HFFc6 (cell line): ENCODE measurements around the gene ZNF639. TPM values are rescaled to one million over a fixed set of nuclear protein-coding genes. Genes with fewer than 3 reads are reported as not detected.

Source experiments
- DNase-seq: peaks from one replicate; pipeline ENCODE4 v3.0.0-alpha.2; 2018
- H3K27ac Mint-ChIP-seq: 2 replicates; pipeline ENCODE4 v1.8.0; 2020; ENCODE audit warnings: mild to moderate bottlenecking, mixed read lengths
- H3K27me3 Mint-ChIP-seq: 2 replicates; pipeline ENCODE4 v1.8.0; 2021; ENCODE audit warnings: mild to moderate bottlenecking, moderate library complexity, mixed read lengths; ENCODE audit not compliant: insufficient read depth
- H3K36me3 Mint-ChIP-seq: 2 replicates; pipeline ENCODE4 v1.8.0; 2021; ENCODE audit warnings: low read depth, mixed read lengths
- H3K4me1 Mint-ChIP-seq: 2 replicates; pipeline ENCODE4 v1.8.0; 2020; ENCODE audit warnings: low read depth, mixed read lengths
- H3K4me3 Mint-ChIP-seq: 2 replicates; pipeline ENCODE4 v1.8.0; 2020; ENCODE audit warnings: mild to moderate bottlenecking, moderate library complexity, mixed read lengths
- H3K9me3 Mint-ChIP-seq: 2 replicates; pipeline ENCODE4 v1.8.0; 2020; ENCODE audit warnings: mild to moderate bottlenecking, mixed read lengths
- total RNA-seq, 6 experiments: library from RNA; stranded (reverse); fragmentation: NEBNext Ultra II Directional; extraction: Animal tissue kit (Norgen Biotek cat#: 25700); gene quantifications; 2 replicates in 1 of 6; 3 replicates in 5 of 6; pipeline ENCODE4 v1.2.3, GENCODE V29; 2021
- TF ChIP-seq, protein P1 (sequence below): fragments of 200-600 bp; sonication (generic); IDR thresholded peaks from 2 replicates; pipeline ENCODE4 v1.5.0; 2021; ENCODE audit warnings: antibody characterized with exemption, mild to moderate bottlenecking

Gene ZNF639
- total RNA-seq, 6 experiments from 2014 or later, result 24.9 to 32.8 (median 29.0) TPM

- Mint-ChIP-seq H3K36me3 (no peaks in the 10 kb centered on the region), H3K27ac (no peak overlapping the region), H3K4me1 (peaks cover 10% of the 10 kb centered on the region), H3K9me3 (no peaks in the 10 kb centered on the region), H3K4me3 (no peak overlapping the region), H3K27me3 (peaks cover 21% of the 10 kb centered on the region)
- no peak for DNase-seq
- TF ChIP-seq, protein P1, sequence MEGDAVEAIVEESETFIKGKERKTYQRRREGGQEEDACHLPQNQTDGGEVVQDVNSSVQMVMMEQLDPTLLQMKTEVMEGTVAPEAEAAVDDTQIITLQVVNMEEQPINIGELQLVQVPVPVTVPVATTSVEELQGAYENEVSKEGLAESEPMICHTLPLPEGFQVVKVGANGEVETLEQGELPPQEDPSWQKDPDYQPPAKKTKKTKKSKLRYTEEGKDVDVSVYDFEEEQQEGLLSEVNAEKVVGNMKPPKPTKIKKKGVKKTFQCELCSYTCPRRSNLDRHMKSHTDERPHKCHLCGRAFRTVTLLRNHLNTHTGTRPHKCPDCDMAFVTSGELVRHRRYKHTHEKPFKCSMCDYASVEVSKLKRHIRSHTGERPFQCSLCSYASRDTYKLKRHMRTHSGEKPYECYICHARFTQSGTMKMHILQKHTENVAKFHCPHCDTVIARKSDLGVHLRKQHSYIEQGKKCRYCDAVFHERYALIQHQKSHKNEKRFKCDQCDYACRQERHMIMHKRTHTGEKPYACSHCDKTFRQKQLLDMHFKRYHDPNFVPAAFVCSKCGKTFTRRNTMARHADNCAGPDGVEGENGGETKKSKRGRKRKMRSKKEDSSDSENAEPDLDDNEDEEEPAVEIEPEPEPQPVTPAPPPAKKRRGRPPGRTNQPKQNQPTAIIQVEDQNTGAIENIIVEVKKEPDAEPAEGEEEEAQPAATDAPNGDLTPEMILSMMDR, result no peak
Measured at GRCh38 chr3:179289295-179289694, 33.5 kb upstream of the ZNF639 start.

- no peaks in the 10 kb centered on the region for H3K9me3 Mint-ChIP-seq
- TF ChIP-seq, protein P1, result no peak
- no peak overlapping the region for H3K27ac Mint-ChIP-seq
- no peak for DNase-seq
- H3K4me3 Mint-ChIP-seq, result no peak overlapping the region
- peaks cover 10% of the 10 kb centered on the region; the same call in 1 of the 2 replicates for H3K4me1 Mint-ChIP-seq
- peaks cover 23% of the 10 kb centered on the region for H3K27me3 Mint-ChIP-seq
- no peaks in the 10 kb centered on the region for H3K36me3 Mint-ChIP-seq
Measured at GRCh38 chr3:179292450-179292849, 30.4 kb upstream of the ZNF639 start.

DNA sequence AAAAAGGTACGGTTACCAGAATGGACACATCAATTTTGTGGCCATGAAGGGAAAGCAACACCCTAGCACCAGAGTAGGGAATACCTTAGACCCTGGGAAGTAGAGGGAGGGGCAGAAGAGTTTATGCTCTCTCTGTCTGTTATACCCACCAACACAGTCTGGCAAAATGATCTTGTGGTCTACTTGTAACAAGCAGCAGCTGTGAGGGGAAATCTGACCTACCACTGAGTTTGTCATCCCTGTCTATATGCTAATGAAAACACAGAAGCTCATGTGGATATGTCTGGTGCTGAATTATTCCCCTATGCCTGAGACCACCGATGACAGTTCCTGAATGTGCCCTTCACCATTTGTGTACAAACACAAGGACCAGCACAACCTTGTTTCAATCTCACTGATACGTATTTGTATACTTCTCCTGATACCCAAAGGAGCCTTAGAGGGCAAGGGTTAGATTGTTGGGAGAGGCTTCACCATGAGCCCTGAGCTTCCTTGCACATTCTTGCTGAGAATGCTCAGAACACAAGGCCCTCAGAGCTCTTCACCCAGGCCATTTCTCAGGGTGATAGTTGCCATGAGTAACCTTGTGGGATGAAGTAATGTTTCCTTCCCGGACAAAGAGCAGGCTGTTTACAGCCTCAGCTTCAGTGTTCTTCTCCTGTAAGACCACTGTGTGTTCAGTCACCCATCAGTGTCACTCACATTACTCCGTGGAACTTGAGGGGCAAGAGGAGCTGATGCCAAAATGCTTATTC is 24.7 kb upstream of the ZNF639 start:
- no peaks in the 10 kb centered on the region for H3K4me1 Mint-ChIP-seq
- H3K4me3 Mint-ChIP-seq, result no peak overlapping the region
- H3K36me3 Mint-ChIP-seq, result no peaks in the 10 kb centered on the region
- H3K9me3 Mint-ChIP-seq, result no peaks in the 10 kb centered on the region; the same call in 1 of the 2 replicates
- no peak for DNase-seq
- TF ChIP-seq, protein P1, result no peak
- peaks cover 12% of the 10 kb centered on the region for H3K27me3 Mint-ChIP-seq
- H3K27ac Mint-ChIP-seq, result no peak overlapping the region

DNA sequence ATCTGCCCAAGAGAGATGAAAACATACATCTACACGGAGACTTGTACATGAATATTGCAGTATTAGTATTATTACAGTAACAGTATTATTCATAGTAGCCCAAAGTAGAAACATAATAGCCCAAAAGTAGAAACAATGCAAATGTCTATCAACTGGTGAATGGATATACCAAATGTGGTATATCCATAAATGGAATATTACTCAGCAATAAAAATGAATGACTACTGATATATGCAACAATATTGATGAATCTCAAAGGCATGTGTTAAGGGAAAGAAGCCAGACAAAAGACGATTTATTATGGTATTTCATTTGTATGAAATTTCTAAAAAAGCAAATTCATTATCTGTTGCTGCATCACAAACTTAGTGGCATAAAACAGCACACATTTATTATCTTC is 23.5 kb upstream of the ZNF639 start:
- H3K36me3 Mint-ChIP-seq, result no peaks in the 10 kb centered on the region
- no peak overlapping the region for H3K27ac Mint-ChIP-seq
- H3K4me3 Mint-ChIP-seq, result no peak overlapping the region
- peaks cover 5% of the 10 kb centered on the region for H3K27me3 Mint-ChIP-seq
- no peaks in the 10 kb centered on the region for H3K4me1 Mint-ChIP-seq
- H3K9me3 Mint-ChIP-seq, result no peaks in the 10 kb centered on the region; the same call in 1 of the 2 replicates
- TF ChIP-seq, protein P1, result no peak
- DNase-seq, result no peak

- TF ChIP-seq, protein P1, result no peak
- Mint-ChIP-seq H3K27me3 (peaks cover 6% of the 10 kb centered on the region), H3K27ac (no peak overlapping the region), H3K9me3 (no peaks in the 10 kb centered on the region; the same call in 1 of the 2 replicates), H3K4me3 (no peak overlapping the region), H3K4me1 (no peaks in the 10 kb centered on the region), H3K36me3 (no peaks in the 10 kb centered on the region)
- DNase-seq, result no peak
Measured at GRCh38 chr3:179299999-179300613, 22.7 kb upstream of the ZNF639 start.
